GM19455 (cell line): ENCODE results near the gene MT1H.

ENCODE experiments used
- ATAC-seq: cut with Tn5 transposase; IDR thresholded peaks from one replicate; pipeline ENCODE4 v1.9.1; 2021; ENCODE audit not compliant: unreplicated experiment

MT1H gene

GRCh38 chr16:56682703-56683397 lies 13.2 kb downstream of the MT1H start:
- ATAC-seq: no peak

- no peak for ATAC-seq
These were observed 14.0 kb downstream of the MT1H start for GRCh38 chr16:56683424-56684172.

GRCh38 chr16:56684256-56684925 lies 14.8 kb downstream of the MT1H start:
- ATAC-seq: no peak

- no peak for ATAC-seq
These were observed 15.4 kb downstream of the MT1H start for GRCh38 chr16:56684926-56685590.

- ATAC-seq: no peak
These were observed 17.1 kb downstream of the MT1H start for GRCh38 chr16:56686758-56687157.

GRCh38 chr16:56688762-56689161 lies 19.1 kb downstream of the MT1H start:
- no peak for ATAC-seq

- ATAC-seq: no peak
These were observed 19.6 kb downstream of the MT1H start for GRCh38 chr16:56689171-56689570.

- ATAC-seq: no peak
These were observed 21.0 kb downstream of the MT1H start for GRCh38 chr16:56690420-56691122.

- no peak for ATAC-seq
These were observed 22.3 kb downstream of the MT1H start for GRCh38 chr16:56691885-56692284.

- no peak for ATAC-seq
These were observed 25.6 kb downstream of the MT1H start for GRCh38 chr16:56695246-56695645.

GRCh38 chr16:56697456-56698155 lies 28.0 kb downstream of the MT1H start:
- ATAC-seq: no peak

- ATAC-seq: no peak
These were observed 30.6 kb downstream of the MT1H start for GRCh38 chr16:56700195-56700594.

GRCh38 chr16:56700631-56701030 lies 31.0 kb downstream of the MT1H start:
- no peak for ATAC-seq

- no peak for ATAC-seq
These were observed 31.9 kb downstream of the MT1H start for GRCh38 chr16:56701534-56701933.

GRCh38 chr16:56702836-56703235 lies 33.2 kb downstream of the MT1H start:
- ATAC-seq: no peak

- ATAC-seq: no peak
These were observed 39.2 kb downstream of the MT1H start for GRCh38 chr16:56708525-56709442.

- ATAC-seq: no peak
These were observed 39.9 kb downstream of the MT1H start for GRCh38 chr16:56709443-56710040.

GRCh38 chr16:56710181-56710737 lies 40.6 kb downstream of the MT1H start:
- no peak for ATAC-seq
